ENCODE measurements around the gene PMF1. TPM values are rescaled to one million over a fixed set of nuclear protein-coding genes. Genes with fewer than 3 reads are reported as not detected.

PMF1 gene
- total and polyA plus RNA-seq, 2 donors (not counting 3 experiments of a cell fraction or from before 2014, with no cell fraction given): 58.4 to 134 TPM

DNA sequence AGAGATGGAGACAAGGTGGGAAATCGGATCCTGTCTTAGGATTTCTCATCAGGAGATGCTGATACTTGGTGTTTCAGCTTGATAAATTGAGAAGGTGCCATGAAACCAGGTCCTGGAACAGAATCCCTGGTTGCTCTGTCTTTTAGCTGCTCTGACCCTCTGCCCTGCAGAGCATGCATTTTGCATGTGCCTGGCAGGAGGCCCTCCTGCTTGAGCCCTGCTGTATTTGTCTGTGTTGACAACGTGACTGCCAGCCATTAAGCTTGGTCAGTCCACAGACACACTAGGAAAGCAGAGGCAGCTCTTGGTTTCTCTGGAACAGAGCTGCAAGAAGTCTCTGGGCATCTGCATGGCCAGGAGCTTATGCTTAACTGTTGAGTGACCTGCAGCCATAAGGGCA, 16.4 kb upstream of the PMF1 start:
- no TSS peak for BruUV-seq (replicated peaks)
- Histone ChIP-seq H3K27ac (ENCODE audit: insufficient read depth, low read depth, low read length) (no peak overlapping the region), H4K20me1 (replicated peaks; ENCODE audit: control insufficient read depth, extremely low read depth, insufficient read depth, low read length) (no peaks in the 10 kb centered on the region), H3K9me1 (replicated peaks; ENCODE audit: control insufficient read depth, extremely low read depth, insufficient read depth, low read length) (no peaks in the 10 kb centered on the region), H3K4me2 (ENCODE audit: insufficient read depth, low read length) (no peak overlapping the region), H3K27me3 (ENCODE audit: control insufficient read depth in 2 of 2, insufficient read depth in 2 of 2, low read length in 2 of 2) (no peaks in the 10 kb centered on the region), H2AFZ (ENCODE audit: low read depth, low read length) (no peak overlapping the region), H3K4me1 (ENCODE audit: control insufficient read depth, extremely low read depth, insufficient read depth, low read length) (peaks cover 9% of the 10 kb centered on the region), H3K36me3 (ENCODE audit: control insufficient read depth in 2 of 2, extremely low read depth in 1 of 2, insufficient read depth in 2 of 2, low read length in 2 of 2) (peaks cover 0 to 6% of the 10 kb centered on the region in 2 experiments), H3K79me2 (ENCODE audit: control insufficient read depth, insufficient read depth, low read length) (peaks cover 45% of the 10 kb centered on the region), H3K9me3 (replicated peaks; ENCODE audit: control insufficient read depth, insufficient read depth, low read length) (no peaks in the 10 kb centered on the region), H3K4me3 (replicated peaks in 1 of 3; ENCODE audit: insufficient read depth in 1 of 3, low read depth in 1 of 3, low read length in 3 of 3) (no peak overlapping the region), H3K9ac (replicated peaks; ENCODE audit: extremely low read depth, insufficient read depth, low read length) (no peak overlapping the region)
- FAIRE-seq (no peak), DNase-seq (ENCODE audit: low read depth, low spot score) (no peak)
- ChIA-PET CTCF (interaction anchor here (1.0 to 3.9 kb wide), 2 partner anchors 17 to 29 kb away, joined by 3 to 17 read pairs; partner anchors contain the start of gene PMF1), POLR2A (no interaction called here)
- TF ChIP-seq POLR2A (IDR thresholded peaks at IDR 0.05; ENCODE audit: low read depth, low read length): no peak
- TF ChIP-seq FOS (IDR thresholded peaks at IDR 0.05; ENCODE audit: borderline replicate concordance, insufficient read depth, low read length): no peak
- TF ChIP-seq POLR2AphosphoS5 (IDR thresholded peaks at IDR 0.05; ENCODE audit: insufficient read depth, low read depth, low read length): no peak
- TF ChIP-seq, protein P1, sequence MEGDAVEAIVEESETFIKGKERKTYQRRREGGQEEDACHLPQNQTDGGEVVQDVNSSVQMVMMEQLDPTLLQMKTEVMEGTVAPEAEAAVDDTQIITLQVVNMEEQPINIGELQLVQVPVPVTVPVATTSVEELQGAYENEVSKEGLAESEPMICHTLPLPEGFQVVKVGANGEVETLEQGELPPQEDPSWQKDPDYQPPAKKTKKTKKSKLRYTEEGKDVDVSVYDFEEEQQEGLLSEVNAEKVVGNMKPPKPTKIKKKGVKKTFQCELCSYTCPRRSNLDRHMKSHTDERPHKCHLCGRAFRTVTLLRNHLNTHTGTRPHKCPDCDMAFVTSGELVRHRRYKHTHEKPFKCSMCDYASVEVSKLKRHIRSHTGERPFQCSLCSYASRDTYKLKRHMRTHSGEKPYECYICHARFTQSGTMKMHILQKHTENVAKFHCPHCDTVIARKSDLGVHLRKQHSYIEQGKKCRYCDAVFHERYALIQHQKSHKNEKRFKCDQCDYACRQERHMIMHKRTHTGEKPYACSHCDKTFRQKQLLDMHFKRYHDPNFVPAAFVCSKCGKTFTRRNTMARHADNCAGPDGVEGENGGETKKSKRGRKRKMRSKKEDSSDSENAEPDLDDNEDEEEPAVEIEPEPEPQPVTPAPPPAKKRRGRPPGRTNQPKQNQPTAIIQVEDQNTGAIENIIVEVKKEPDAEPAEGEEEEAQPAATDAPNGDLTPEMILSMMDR (IDR thresholded peaks at IDR 0.05; ENCODE audit: extremely low read depth in 1 of 2, insufficient read depth in 1 of 2, low read depth in 1 of 2, low read length in 2 of 2): no peak
- TF ChIP-seq GATA2 (IDR thresholded peaks at IDR 0.05; ENCODE audit: insufficient read depth, insufficient read length, low read depth, low read length): no peak
- no peak for TF ChIP-seq EZH2 (IDR thresholded peaks at IDR 0.05; ENCODE audit: borderline replicate concordance, low read depth, low read length, severe bottlenecking)
- TF ChIP-seq, protein P2, sequence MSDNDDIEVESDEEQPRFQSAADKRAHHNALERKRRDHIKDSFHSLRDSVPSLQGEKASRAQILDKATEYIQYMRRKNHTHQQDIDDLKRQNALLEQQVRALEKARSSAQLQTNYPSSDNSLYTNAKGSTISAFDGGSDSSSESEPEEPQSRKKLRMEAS (IDR thresholded peaks at IDR 0.05; ENCODE audit: insufficient read depth, insufficient read length): no peak
- no peak for TF ChIP-seq JUN (IDR thresholded peaks at IDR 0.05; ENCODE audit: borderline replicate concordance, insufficient read depth, insufficient read length, low read depth)
- TF ChIP-seq MYC (IDR thresholded peaks at IDR 0.05; ENCODE audit: low read depth, low read length): no peak
- dilution Hi-C loops (cut with MboI; ENCODE audit: extremely low pct_ligation_motif_present, low sequenced_read_pairs): no loop called here
- intact Hi-C loops (cut with micrococcal nuclease): no loop called here

All from endothelial cell of umbilical vein (primary cell).